Stimulated activated CD4-positive, alpha-beta T cell treated with anti-CD3 and anti-CD28 coated beads, Interleukin-2, amount 100 ng/mL, for 48 hours (primary cell): ENCODE measurements around the gene MYEOV.

Source experiments
- DNase-seq, 2 donors: peaks; one replicate each; pipeline ENCODE4 v3.0.0-alpha.2; 2020

Gene MYEOV

GRCh38 chr11:69265911-69266510, 27.9 kb upstream of the MYEOV start:
- no peak for DNase-seq

DNA sequence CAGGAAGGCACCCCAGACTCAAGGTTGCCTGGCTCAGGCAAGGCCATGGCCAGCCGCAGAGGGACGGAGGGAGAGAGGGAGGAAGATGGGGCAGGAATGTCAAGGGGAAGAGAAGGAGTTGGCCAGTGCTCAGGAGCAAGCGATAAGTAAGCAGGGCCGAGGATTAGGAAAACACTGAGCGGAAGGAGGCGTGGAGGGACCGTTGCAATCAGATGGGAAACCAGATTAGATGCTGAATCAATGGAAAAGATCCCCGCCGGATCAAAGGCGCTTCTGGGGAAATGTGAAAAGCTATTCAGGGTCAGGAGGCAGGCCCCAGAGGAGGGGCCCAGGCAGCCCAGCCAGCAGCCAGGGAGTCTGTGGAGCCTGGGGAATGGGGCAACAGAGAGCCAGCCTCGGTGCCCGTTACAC, 26.6 kb upstream of the MYEOV start:
- DNase-seq = no peak

DNA sequence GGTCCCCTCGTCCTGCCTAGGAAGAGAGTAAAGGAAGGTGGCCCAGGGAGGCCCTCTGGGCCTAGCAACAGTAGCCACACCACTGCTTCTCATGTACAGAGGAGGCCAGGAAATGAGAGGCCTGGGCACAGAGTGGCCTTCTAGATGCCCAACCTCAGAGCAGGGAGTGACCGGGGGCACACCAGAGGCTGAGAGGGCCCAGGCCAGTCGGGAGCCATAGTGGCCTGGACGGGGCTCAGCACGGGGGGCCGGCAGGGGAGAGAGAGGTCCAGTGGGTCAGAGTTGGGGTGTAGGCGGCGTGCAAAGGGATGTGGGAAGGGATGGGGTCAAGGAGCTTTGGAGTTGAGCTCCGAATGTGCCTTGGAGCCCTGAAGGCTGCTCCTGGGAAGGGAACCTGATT, 25.0 kb upstream of the MYEOV start:
- DNase-seq = no peak

DNA sequence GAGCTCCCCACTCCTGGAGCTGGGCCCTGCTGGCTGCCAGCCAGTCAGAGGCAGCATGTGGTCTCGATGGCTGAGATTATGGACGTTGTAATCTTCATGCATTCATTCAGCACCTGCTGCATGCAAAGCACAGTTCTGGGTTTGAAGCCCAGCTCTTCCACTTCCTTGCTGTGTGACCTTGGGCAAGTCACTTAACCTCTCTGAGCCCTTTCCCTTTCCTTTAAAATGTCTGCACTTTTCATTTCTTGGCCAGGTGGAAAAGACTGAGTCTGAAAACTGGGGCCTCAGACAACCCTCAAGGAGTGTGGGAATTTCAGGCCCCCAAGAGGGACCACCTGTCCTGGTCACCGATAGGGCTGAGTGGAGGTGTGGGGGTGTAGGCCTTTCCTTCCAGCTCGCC, 24.6 kb upstream of the MYEOV start:
- DNase-seq = no peak

GRCh38 chr11:69269926-69270697, 23.8 kb upstream of the MYEOV start:
- no peak for DNase-seq

DNA sequence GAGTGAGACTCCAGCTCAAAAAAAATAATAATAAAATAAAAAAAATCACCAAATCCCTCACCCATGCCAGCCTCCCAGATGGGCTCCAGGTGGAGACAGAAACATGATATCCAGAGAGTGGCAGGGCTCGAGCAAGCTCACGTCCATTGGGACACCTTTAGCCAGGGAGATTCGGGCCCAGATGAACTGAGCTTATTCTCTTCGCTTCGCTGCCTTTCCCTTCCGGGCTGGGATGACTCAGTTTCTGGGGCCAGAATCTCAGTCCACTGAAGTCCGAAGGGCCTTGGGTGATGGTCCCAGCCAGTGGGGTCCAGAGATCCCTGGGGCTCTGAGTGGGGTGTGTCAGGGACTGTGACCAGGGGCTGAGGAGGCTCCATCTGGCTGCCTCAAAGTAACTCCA, 23.0 kb upstream of the MYEOV start:
- DNase-seq = no peak

DNA sequence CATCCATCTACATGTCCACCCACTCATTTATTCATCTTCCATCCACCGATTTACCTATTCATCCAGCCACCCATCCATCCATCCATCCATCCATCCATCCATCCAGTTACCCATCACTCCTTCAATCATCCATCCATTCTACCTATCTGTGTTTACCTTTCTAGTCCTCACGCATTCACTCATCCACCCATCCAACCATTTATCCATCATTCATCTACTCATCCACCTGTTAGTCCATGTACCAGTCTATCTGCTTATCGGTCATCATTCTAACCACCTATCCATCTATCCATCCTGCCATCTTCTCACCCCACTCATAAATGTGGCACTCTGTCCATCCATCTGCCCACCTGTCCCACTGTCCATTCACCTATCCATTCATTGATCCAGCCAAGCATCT, 21.9 kb upstream of the MYEOV start:
- no peak for DNase-seq

GRCh38 chr11:69272831-69273485, 21.0 kb upstream of the MYEOV start:
- DNase-seq = no peak

GRCh38 chr11:69273571-69273970, 20.4 kb upstream of the MYEOV start:
- DNase-seq = no peak

DNA sequence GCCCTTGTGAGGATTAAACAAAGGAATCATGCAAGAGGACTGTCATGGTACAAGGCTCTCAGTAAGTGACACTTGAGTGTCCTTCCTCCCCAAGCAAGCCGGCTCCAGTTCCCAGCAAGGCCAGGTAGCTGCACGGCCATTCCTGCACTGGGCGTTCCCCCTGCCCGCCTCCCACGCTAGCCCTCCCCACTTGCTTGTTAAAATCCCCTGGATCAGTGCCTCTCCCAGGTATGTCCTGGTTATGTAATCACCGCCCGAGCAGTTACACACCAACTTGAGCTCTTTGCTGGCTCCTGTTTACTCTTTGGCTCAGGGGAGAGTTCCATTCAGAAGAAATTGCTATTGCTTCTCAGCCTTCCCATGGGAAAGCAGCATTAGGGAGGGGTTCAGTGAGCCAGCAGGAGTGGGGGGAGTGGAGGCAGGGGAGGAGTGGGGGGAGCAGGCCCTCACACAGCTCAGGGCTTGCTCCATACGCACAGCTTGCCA, 19.4 kb upstream of the MYEOV start:
- DNase-seq = no peak

DNA sequence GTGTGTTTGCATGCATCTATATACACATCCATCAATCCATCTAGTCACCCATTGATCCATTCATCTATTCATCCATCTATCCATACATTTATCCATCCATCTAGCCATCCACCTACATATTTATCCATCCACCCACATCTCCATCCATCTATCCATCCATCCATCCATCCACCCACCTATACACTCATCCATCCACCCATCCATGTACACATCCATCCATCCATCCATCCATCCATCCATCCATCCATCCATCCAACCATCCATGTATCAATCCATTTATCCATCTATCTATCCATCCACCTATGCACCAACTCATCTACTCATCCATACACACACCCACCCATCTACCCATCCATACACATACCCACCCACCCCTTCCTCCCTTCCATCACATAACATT, 18.8 kb upstream of the MYEOV start:
- no peak for DNase-seq

- no peak for DNase-seq
These were observed 17.8 kb upstream of the MYEOV start for GRCh38 chr11:69276165-69276564.

DNA sequence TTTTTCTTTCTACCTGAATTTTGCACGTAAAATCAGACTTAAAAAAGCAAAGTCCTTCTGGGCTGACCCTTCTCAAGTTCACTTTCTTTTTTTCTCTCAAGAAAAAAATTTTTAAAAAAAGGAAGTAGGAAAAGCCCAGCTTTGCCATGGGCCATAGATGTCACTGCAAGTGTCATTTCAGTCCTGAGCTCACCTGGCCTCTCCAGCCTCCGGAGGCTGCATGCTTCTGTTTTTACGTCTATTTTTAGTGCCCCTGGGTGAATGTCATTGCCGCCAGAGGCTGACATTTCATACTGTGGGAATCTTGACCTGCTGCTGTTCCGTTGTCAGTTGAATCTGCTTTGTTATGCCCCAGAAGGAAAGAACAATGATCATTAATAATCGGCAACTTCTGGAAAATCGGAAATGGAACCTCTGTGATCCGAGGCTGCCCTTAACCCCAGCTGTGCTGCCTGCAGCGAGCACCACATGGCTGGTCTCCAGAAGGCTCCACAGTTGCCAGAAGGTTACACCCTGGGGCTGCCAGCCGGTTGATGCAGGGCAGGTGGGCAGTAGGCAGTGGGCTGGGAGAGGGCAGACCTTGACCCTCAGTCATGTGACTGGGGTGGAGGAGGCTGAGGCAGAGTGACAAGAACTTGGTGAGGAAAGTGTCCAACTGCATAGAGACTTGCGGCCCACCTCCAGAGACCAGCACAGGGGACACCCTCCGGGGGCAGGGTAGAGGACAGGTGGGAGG, 16.7 kb upstream of the MYEOV start:
- no peak for DNase-seq

DNA sequence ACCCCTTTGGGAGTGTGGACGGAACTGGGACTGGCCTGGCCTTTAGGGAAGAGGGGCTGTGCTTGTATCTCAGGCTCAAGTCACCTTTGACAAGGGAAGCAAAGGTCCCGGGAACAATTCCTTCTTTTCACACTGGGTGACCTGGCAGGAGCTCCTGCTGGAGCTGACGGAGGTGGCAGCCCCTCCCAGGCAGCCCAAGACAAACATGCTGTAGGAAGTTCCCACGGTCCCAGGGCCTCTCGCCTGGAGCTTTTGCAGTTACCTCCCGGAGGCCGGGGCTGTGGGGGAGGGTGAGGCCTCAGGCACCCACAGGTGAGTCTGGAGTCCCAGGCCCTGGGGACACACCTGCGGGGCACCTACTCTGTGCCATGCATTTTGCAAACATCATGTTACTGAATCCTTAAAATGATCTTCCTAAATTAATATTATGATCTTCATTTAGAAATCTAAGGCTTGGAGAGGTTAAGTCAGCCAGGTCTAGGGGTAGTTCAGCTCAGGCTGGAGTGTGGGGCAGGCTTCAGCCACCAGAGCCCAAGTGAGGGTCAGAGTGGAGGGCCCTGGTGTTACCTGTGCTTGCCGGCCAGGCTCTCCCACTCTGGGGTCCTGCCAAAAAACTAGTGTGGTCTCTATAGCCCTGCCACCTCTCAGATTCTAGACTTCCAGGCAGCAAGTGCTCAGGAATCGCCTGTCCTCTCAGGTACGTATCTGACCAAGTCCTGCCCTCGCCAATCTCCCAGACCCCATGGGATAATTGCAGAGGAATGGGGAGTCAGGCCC, 15.7 kb upstream of the MYEOV start:
- DNase-seq = no peak

- no peak for DNase-seq
These were observed 13.5 kb upstream of the MYEOV start for GRCh38 chr11:69280451-69280850.

DNA sequence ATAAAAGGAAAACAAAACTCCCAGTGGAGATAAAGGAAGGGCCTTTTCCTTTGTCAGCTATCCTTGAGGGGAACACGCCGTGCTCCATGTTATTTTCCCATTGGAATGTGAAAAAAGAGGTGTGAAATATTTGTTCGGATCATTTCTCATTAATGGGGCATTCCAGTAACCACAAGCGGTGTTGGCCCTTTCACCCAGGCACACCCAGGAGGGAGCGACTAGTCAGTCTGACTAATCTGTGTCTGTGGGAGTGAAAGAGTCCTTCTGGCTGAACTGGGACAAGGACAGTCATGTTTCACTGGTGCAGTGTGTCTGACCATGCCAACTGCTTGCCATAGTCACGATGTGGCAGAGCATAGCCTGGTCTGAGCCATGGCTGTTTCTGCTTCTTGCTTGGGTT, 13.0 kb upstream of the MYEOV start:
- DNase-seq = no peak

GRCh38 chr11:69283446-69283845, 10.5 kb upstream of the MYEOV start:
- no peak for DNase-seq

DNA sequence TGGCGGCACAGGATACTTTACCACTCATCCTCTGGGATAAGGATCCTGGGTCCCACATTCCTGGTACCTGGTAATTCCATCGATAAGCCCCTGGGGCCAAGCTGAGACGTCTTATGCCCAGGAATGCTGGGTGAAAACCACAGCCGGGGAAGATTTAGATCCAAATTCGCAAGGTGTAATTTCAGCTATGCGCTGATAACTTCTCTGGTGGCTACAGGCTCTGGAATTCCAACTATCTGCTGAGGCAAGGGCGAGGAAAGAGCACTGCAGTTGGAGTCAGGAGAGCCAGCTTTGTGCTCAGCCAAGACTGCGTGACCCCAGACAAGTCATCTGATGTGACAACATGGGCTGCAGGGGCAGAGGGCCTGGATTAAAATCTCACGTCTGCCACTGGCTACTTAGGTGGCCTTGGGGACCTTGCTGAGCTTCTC, 9.9 kb upstream of the MYEOV start:
- no peak for DNase-seq

- DNase-seq = no peak
These were observed 8.9 kb upstream of the MYEOV start for GRCh38 chr11:69285091-69285490.

- DNase-seq = no peak
These were observed 8.2 kb upstream of the MYEOV start for GRCh38 chr11:69285766-69286165.

DNA sequence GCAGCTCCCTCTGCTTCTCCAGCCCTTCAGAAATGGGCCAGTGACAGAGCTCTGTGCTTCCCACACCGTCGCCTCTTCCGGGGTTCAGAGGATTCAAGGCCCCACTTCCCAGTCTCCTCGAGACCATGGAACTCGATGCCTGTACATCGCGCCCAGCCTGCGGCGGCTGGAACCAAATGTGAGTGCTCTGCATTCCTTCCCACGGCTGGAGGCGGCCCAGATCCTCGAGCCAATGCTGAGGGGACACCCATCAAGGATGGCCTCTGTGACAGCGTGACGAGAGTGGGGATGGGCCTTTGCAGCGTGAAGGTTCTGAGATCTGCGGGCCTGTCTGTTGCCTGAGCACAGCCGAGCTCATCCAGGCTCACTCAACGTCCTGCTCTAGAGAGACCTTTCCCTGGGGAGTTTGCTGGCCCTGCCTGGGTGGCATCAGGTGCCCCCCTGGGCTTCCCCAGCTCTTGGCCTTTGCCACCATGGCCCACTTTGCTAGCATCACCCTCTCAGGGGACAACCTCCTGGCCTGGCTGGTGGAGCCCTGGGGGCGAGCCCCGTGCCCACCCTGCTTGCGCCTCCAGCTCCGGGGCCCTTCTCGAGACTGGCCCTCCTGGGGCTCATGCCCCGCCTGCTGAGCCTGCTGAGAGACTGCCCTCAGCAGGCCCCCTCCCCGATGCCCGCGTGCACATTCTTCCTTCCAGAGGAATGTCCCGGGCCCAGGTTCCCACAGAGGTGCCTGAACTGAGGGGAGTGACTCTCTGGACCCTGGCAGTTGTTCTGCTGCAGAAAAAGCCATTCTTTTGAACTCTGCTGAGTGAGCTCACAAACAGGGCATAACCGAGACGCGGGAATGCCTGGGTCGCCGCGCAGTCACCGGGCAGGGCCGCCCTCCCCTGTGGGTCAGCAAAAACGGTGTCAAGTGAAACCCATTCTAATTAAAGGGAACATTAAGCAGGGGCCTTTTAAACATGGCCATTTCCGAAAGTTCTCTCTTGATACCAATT, 7.3 kb upstream of the MYEOV start:
- DNase-seq = no peak
